Retinal pigment epithelial cell (primary cell): Measurements from ENCODE around the gene RUNDC3A.
A peak's percentile ranks its signal among the peaks of the same experiment; 100 is the strongest.
"Not testable (repeated sequence)": the region's sequence is repeated elsewhere in the genome, so short reads cannot be mapped to it uniquely, and the experiment has no call there.

Experiments
- DNase-seq: peaks from one replicate; pipeline ENCODE4 v3.0.0-alpha.2; 2010; ENCODE audit warnings: low read depth
- H3K4me3 ChIP-seq: 2 replicates; pipeline ENCODE4 v1.5.1; 2011; ENCODE audit warnings: mild to moderate bottlenecking, low read length, control low read depth, moderate library complexity
- CTCF ChIP-seq: conservative IDR thresholded peaks from 2 replicates; pipeline ENCODE4 v1.5.1; 2011; ENCODE audit warnings: low read depth, low read length, control low read depth, inconsistent platforms

Gene RUNDC3A

GRCh38 chr17:44361292-44362260, 53.2 kb downstream of the RUNDC3A start:
- DNase-seq: no peak
- TF ChIP-seq CTCF: no peak
- peak overlapping the region; percentile 71 for H3K4me3 ChIP-seq

GRCh38 chr17:44362459-44362948, 54.1 kb downstream of the RUNDC3A start:
- H3K4me3 ChIP-seq: peak overlapping the region; percentile 71
- no peak for DNase-seq
- TF ChIP-seq CTCF: no peak

GRCh38 chr17:44362949-44363612, 54.7 kb downstream of the RUNDC3A start:
- no peak for DNase-seq
- TF ChIP-seq CTCF: no peak
- peak overlapping the region; percentile 71 for H3K4me3 ChIP-seq

- H3K4me3 ChIP-seq: peak within 1 kb of the TSS; percentile 71
- TF ChIP-seq CTCF: peak; percentile 41
- no peak for DNase-seq
Observed at GRCh38 chr17:44363613-44364159, 55.3 kb downstream of the RUNDC3A start, which contains the start of gene FAM171A2. Gene FAM171A2, minus strand, starts transcription at chr17:44363853. Its CDS starts 139 bp downstream, at chr17:44363714.

GRCh38 chr17:44365051-44365450, 56.6 kb downstream of the RUNDC3A start:
- DNase-seq, H3K4me3 ChIP-seq: not testable (repeated sequence)

GRCh38 chr17:44367231-44367979, 59.0 kb downstream of the RUNDC3A start:
- TF ChIP-seq CTCF: no peak
- H3K4me3 ChIP-seq: no peak overlapping the region
- no peak for DNase-seq
